Loucy (cell line): ENCODE results near the gene OR6S1.

Source experiments
- CTCF ChIP-seq: fragments of 200-600 bp; sonication (generic); conservative IDR thresholded peaks from 2 replicates; pipeline ENCODE4 v1.5.1; 2014; ENCODE audit warnings: mild to moderate bottlenecking, antibody characterized with exemption, low read length
- EZH2phosphoT487 ChIP-seq: fragments of 200-600 bp; IDR thresholded peaks from 2 replicates; pipeline ENCODE4 v1.6.1; 2018; ENCODE audit warnings: antibody characterized with exemption, mild to moderate bottlenecking, moderate library complexity, borderline replicate concordance

GRCh38 chr14:20679907-20680306 is 38.4 kb upstream of the OR6S1 start:
- TF ChIP-seq CTCF: no peak
- no peak for TF ChIP-seq EZH2phosphoT487
